ENCODE results near the gene ZNF692. TPM values are rescaled to one million over a fixed set of nuclear protein-coding genes. Genes with fewer than 3 reads are reported as not detected.
"Not testable (repeated sequence)": the region's sequence is repeated elsewhere in the genome, so short reads cannot be mapped to it uniquely, and the experiment has no call there.

ZNF692 gene
- polyA plus RNA-seq, 3 donors: 31.5 to 35.2 (median 32.3) TPM

- DNase-seq (ENCODE audit: low read depth in 3 of 3, low spot score in 2 of 3): no peak
Measured at GRCh38 chr1:248850536-248851251, 8.2 kb downstream of the ZNF692 start.

DNA sequence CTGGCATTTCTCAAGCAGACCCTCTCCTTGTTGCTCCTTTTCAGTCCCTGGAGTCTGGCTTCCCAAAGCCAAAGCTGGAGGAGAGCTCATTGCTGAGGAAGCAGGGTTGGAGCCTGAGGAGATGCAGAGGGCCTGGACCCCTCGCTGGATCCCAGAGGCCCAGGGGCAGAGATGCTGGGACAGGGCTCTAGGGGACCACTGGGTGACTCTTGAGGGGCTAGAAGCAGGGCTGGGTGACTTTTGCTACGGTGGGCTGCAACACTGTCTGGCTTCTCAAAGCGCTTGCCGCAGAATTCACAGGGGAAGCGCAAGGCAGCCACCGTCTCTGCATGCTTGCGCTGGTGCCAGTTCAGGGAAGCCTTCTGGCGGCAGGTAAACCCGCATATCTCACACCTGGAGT is 8.8 kb downstream of the ZNF692 start:
- no peak for DNase-seq (ENCODE audit: low read depth in 3 of 3, low spot score in 2 of 3)

DNA sequence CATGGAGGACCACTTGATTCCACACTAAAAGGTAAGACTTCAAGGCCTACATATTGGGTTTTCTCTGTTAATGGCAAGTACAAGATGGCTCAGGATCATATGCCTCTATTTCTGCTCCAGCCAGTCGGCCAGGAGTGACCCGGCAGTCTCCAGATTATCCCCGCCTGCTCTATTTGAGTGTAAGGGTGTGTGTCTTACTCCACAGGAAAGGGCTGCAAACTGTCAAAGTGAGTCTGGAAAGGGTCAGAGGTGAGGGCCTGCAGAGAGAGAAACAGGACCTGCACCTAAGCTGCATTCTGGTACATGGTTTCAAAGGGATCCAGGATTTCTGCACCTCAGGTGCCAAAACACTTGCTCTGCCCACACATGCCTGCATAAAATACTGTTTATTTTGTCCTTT is 9.2 kb downstream of the ZNF692 start:
- no peak for DNase-seq (ENCODE audit: low read depth in 3 of 3, low spot score in 2 of 3)

GRCh38 chr1:248849152-248849551 is 9.7 kb downstream of the ZNF692 start:
- DNase-seq (ENCODE audit: low read depth in 3 of 3, low spot score in 2 of 3): no peak

DNA sequence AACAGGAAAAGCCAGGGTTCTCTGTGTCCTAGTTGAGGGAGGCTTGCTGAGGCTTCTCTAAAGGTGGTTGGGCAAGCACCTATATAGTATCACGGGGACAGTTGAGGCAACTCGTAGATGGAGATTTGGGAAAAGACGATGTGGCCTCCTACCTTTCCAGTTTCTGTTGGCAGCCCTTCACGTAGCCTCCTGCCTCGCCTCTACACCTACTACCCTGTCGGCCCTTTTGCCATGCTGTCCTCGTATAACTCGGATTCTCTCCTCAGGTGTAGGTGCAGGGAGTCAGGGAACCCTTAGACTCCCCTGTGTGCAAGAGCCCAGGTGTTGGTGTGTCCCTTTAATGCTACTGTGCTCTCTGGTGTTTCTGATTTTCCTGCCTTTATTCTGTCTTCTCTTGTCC is 10.3 kb downstream of the ZNF692 start:
- DNase-seq (ENCODE audit: low read depth in 3 of 3, low spot score in 2 of 3): no peak

DNA sequence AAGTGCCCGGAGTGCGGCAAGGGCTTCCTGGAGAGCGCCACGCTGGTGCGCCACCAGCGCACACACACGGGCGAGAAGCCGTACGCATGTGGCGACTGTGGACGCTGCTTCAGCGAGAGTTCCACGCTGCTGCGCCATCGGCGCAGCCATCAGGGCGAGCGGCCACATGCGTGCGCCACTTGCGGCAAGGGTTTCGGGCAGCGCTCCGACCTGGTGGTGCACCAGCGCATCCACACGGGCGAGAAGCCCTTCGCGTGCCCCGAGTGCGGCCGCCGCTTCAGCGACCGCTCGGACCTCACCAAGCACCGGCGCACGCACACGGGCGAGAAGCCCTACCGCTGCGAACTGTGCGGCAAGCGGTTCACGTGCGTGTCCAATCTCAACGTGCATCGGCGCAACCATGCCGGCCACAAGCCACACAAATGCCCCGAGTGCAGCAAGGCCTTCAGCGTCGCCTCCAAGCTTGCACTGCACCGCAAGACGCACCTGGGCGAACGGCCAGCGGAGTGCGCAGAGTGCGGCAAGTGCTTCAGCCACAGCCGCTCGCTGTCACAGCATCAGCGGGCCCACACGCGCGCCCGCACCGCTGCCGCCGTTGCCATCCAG is 10.8 kb downstream of the ZNF692 start:
- DNase-seq (ENCODE audit: low read depth in 3 of 3, low spot score in 2 of 3): no peak

DNA sequence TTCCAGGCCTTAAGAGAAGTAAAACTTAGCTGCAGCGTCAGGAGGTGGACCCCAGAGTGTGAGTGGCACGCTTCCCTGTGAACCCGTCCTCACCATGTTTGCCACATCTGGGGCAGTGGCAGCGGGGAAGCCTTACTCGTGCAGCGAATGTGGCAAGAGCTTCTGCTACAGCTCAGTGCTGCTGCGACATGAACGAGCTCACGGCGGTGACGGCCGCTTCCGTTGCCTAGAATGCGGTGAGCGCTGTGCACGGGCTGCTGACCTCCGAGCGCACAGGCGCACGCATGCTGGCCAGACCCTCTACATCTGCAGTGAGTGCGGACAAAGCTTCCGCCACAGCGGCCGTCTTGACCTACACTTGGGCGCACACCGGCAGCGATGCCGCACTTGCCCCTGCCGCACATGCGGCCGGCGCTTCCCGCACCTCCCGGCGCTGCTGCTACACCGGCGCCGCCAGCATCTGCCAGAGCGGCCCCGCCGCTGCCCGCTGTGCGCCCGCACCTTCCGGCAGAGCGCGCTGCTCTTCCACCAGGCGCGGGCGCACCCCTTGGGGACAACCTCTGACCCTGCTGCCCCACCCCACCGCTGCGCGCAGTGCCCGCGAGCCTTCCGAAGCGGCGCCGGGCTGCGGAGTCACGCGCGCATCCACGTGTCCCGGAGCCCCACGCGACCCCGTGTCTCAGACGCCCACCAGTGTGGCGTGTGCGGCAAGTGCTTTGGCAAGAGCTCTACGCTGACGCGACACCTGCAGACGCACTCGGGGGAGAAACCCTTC is 11.5 kb downstream of the ZNF692 start:
- DNase-seq (ENCODE audit: low read depth in 3 of 3, low spot score in 2 of 3): no peak

- no peak for DNase-seq (ENCODE audit: low read depth in 3 of 3, low spot score in 2 of 3)
Measured at GRCh38 chr1:248844526-248844925, 14.4 kb downstream of the ZNF692 start.

DNA sequence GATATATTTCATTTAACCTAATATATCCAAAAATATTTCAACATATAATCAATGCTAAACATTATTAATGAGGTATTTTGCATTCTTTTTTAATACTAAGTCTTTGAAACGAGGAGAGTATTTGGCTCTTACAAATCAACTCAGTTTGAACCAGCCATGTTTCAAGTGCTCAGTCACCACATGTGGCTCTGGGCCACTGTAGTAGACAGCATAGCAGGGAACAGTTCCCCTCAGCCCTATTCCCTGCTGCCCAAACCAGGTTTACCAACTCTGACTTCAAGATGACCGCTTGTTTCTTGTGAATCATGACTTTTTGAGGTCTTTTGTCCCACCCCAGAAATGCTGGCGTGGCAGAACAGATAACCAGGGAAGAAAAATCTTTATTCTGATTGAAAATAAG is 15.2 kb downstream of the ZNF692 start:
- DNase-seq (ENCODE audit: low read depth in 3 of 3, low spot score in 2 of 3): no peak

GRCh38 chr1:248842781-248843331 is 16.0 kb downstream of the ZNF692 start:
- no peak for DNase-seq (ENCODE audit: low read depth in 3 of 3, low spot score in 2 of 3)

DNA sequence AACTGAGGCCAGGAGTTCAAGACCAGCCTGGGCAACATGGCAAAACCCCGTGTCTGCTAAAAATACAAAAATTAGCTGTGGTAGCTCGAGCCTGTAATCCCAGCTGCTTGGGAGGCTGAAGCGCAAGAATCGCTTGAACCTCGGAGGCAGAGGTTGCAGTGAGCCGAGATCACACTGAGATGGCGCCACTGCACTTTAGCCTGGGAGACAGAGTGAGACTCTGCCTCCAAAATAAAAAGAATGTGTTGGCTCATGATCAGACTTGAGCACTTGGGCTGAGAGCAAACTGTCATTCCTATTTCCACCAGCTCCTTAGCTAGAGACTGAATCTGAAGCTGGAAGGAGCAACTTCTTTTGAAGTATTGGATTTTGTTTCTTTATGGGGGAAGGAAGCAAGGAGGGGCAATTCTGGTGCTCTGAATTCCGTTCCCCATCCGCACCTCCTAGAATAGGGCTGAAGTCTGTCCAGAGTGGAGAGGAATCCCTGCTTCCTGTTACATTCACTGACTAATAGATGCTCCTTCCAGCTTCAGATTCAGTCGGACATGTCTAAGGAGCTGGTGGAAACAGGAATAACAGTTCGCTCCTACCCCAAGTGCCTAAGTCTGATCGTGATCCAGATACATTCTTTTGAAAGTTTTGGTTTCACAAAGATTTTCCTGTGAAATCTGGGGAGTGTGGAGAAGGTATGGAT is 17.0 kb downstream of the ZNF692 start:
- DNase-seq (ENCODE audit: low read depth in 3 of 3, low spot score in 2 of 3): no peak

- DNase-seq (ENCODE audit: low read depth in 3 of 3, low spot score in 2 of 3): no peak
Measured at GRCh38 chr1:248840946-248841345, 17.9 kb downstream of the ZNF692 start.

GRCh38 chr1:248839168-248839555 is 19.7 kb downstream of the ZNF692 start:
- no peak for DNase-seq (ENCODE audit: low read depth in 3 of 3, low spot score in 2 of 3)

DNA sequence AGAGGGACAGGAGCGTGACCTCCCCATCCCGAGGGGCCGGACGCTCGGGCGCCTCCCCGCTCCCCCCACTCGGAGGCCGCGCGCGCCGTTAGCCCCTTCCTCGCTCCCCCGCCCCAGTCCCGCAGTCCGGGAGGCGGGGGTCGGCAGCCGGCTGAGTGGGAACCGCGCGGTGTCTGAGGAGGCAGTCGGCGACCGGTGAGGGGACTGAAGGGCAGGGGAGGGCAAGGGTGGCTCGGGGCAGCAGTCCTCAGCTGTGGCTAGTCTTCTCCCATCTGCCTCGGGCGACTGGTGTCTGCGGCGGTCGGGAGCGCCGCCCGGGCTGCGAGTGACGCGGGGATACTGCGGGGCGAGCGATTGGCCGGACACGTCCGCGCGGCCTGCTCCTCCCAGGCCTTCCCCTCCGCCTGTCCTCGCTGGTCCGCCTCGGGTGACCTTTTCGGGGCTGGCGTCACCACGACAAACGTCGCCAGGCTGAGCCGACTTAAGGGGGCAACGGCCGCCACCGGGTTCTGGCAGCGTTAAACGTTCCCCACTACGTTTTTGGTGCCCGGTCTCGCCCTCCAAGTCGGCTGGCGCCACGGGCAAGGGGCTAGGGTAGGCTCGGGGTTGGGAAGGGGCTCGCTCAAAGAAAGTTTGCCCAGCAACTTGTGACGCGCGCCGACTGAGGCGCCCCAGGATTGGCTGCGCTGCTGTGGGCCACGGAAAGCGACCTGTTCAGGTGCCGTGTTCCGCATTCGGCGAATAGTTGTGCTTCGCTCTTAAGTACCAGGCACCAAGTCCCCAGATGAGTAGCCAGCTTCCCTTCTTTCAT is 20.3 kb downstream of the ZNF692 start:
- DNase-seq (ENCODE audit: low read depth in 3 of 3, low spot score in 2 of 3): peak; percentile 78 to 89 (median 81)

- peak; percentile 91 to 96 (median 95) for DNase-seq (ENCODE audit: low read depth in 3 of 3, low spot score in 2 of 3)
Measured at GRCh38 chr1:248837781-248838356, 21.0 kb downstream of the ZNF692 start, which contains the start of gene ZNF672. ZNF672 (plus strand) TSS chr1:248838224; CDS start chr1:248847275, 9,051 bp downstream.

- DNase-seq (ENCODE audit: low read depth in 3 of 3, low spot score in 2 of 3): no peak
Measured at GRCh38 chr1:248837045-248837780, 21.7 kb downstream of the ZNF692 start.

GRCh38 chr1:248834343-248834940 is 24.4 kb downstream of the ZNF692 start:
- no peak for DNase-seq (ENCODE audit: low read depth in 3 of 3, low spot score in 2 of 3)

DNA sequence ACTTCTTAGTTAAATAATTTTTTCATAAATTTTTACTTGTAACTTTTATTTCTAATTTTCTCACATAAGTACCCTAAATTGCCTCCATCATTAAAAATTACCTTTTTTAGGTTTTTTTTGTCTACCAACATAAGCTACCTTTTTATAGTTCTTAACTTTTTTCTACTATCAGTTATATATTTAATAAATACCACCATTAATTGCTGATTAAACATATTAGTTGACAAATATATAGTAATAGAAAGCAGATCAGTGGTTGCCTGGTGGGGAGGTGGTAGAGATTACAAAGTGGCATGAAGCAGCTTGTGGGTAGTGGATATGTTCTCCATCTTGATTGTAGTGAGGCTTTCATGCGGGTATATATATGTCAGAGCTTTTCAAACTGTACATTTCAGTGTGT is 27.0 kb downstream of the ZNF692 start:
- DNase-seq (ENCODE audit: low read depth in 3 of 3, low spot score in 2 of 3): no peak

DNA sequence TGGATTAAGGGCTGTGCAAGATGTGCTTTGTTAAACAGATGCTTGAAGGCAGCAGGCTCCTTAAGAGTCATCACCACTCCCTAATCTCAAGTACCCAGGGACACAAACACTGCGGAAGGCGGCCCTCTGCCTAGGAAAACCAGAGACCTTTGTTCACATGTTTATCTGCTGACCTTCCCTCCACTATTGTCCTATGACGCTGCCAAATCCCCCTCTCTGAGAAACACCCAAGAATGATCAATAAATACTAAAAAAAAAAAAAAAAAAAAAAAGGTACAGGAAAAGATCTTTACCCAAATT is 28.2 kb downstream of the ZNF692 start:
- DNase-seq (ENCODE audit: low read depth in 3 of 3, low spot score in 2 of 3): not testable (repeated sequence)

All from right renal cortex interstitium (tissue), 3 donors.